Bronchial epithelial cell (primary cell): ENCODE results near the gene RAPGEF6. TPM values are rescaled to one million over a fixed set of nuclear protein-coding genes. Genes with fewer than 3 reads are reported as not detected.

ENCODE experiments used
- DNase-seq: peaks from one replicate; pipeline ENCODE4 v3.0.0-alpha.2; 2010; ENCODE audit warnings: low read depth
- FAIRE-seq: peaks from 2 replicates; lab custom pipeline; 2011; peaks lifted over from hg19 to GRCh38; lab: Jason Lieb, UNC
- H3K27me3 ChIP-seq: 2 replicates; pipeline ENCODE4 v1.5.1; 2011; ENCODE audit warnings: low read length; ENCODE audit not compliant: control insufficient read depth, insufficient read depth
- H3K36me3 ChIP-seq: 2 replicates; pipeline ENCODE4 v1.5.1; 2011; ENCODE audit warnings: low read length; ENCODE audit not compliant: control insufficient read depth, insufficient read depth
- H3K4me3 ChIP-seq: 2 replicates; pipeline ENCODE4 v1.5.1; 2011; ENCODE audit warnings: mild to moderate bottlenecking, low read depth, low read length, control low read depth
- CTCF ChIP-seq: IDR thresholded peaks from 2 replicates; pipeline ENCODE4 v1.5.1; 2011; ENCODE audit warnings: mild to moderate bottlenecking, moderate library complexity, low read length, control low read depth, inconsistent platforms; ENCODE audit not compliant: insufficient read depth, severe bottlenecking
- total RNA-seq: library from RNA; depleted of rRNA; stranded (reverse); fragments of >200 nt; gene quantifications from 2 replicates; pipeline ENCODE4 v1.2.1, GENCODE V29; 2014

The RAPGEF6 gene
- total RNA-seq, 1 donor from 2014 or later: 14.2 TPM

- no peaks in the 10 kb centered on the region for H3K27me3 ChIP-seq
Measured at GRCh38 chr5:131644822-131645221, 9.8 kb upstream of the RAPGEF6 start.

GRCh38 chr5:131644370-131644769 lies 9.3 kb upstream of the RAPGEF6 start:
- H3K36me3 ChIP-seq: peaks cover 6% of the 10 kb centered on the region
- no peak for DNase-seq
- H3K4me3 ChIP-seq: no peak overlapping the region
- no peak for FAIRE-seq
- H3K27me3 ChIP-seq: no peaks in the 10 kb centered on the region
- TF ChIP-seq CTCF: no peak

More at GRCh38 chr5:131644822-131645221, 9.8 kb upstream of the RAPGEF6 start:
- peaks cover 6% of the 10 kb centered on the region for H3K36me3 ChIP-seq
- no peak overlapping the region for H3K4me3 ChIP-seq
- TF ChIP-seq CTCF: no peak
- DNase-seq (no peak), FAIRE-seq (no peak)

- Histone ChIP-seq H3K27me3 (no peaks in the 10 kb centered on the region), H3K4me3 (no peak overlapping the region), H3K36me3 (peaks cover 3% of the 10 kb centered on the region)
- DNase-seq (no peak), FAIRE-seq (no peak)
- no peak for TF ChIP-seq CTCF
Measured at GRCh38 chr5:131641494-131641893, 6.5 kb upstream of the RAPGEF6 start.

GRCh38 chr5:131640043-131640856 lies 5.2 kb upstream of the RAPGEF6 start:
- H3K36me3 ChIP-seq: peaks cover 2% of the 10 kb centered on the region
- FAIRE-seq (no peak), DNase-seq (peak; percentile 83)
- no peak for TF ChIP-seq CTCF
- no peak overlapping the region for H3K4me3 ChIP-seq
- H3K27me3 ChIP-seq: no peaks in the 10 kb centered on the region

- Histone ChIP-seq H3K36me3 (no peaks in the 10 kb centered on the region), H3K27me3 (no peaks in the 10 kb centered on the region), H3K4me3 (no peak overlapping the region)
- no peak for TF ChIP-seq CTCF
- no peak for DNase-seq
- FAIRE-seq: no peak
Measured at GRCh38 chr5:131639148-131639547, 4.1 kb upstream of the RAPGEF6 start.

- Histone ChIP-seq H3K36me3 (no peaks in the 10 kb centered on the region), H3K27me3 (no peaks in the 10 kb centered on the region), H3K4me3 (no peak overlapping the region)
- DNase-seq (no peak), FAIRE-seq (no peak)
- no peak for TF ChIP-seq CTCF
Measured at GRCh38 chr5:131637694-131638093, 2.7 kb upstream of the RAPGEF6 start.
